ENCODE data around the gene NOD1.

Gene NOD1

DNA sequence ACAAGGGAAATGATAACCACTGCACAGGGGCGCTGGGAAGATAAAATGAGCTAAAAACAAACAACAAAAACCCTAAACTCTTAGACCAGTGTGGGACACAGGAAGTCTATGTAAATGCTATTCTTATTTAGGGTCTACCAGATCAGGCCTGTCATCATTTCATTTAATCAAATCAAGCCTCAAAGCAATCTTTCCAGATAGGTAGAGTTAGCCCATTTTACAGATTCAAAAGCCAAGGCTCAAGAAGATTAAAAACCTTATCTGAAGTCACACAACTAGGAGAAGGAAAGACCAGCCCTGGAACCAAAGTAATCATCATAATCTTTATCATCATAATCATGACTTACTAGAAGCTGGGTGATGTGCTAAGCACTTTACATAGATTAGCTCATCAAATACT lies 4.7 kb downstream of the NOD1 start:
- TF ChIP-seq TAF1 (IDR thresholded peaks at IDR 0.05; ENCODE audit: borderline replicate concordance, insufficient read depth, low read length), result no peak
- no peak for TF ChIP-seq POLR2AphosphoS5 (IDR thresholded peaks at IDR 0.05; ENCODE audit: low read depth, low read length)
- TF ChIP-seq FOXP2 (optimal IDR thresholded peaks at IDR 0.05; ENCODE audit: borderline replicate concordance, extremely low read depth, extremely low read length, insufficient read depth), result no peak
- TF ChIP-seq SIN3A (IDR thresholded peaks at IDR 0.05; ENCODE audit: borderline replicate concordance, insufficient read depth, low read length), result no peak

DNA sequence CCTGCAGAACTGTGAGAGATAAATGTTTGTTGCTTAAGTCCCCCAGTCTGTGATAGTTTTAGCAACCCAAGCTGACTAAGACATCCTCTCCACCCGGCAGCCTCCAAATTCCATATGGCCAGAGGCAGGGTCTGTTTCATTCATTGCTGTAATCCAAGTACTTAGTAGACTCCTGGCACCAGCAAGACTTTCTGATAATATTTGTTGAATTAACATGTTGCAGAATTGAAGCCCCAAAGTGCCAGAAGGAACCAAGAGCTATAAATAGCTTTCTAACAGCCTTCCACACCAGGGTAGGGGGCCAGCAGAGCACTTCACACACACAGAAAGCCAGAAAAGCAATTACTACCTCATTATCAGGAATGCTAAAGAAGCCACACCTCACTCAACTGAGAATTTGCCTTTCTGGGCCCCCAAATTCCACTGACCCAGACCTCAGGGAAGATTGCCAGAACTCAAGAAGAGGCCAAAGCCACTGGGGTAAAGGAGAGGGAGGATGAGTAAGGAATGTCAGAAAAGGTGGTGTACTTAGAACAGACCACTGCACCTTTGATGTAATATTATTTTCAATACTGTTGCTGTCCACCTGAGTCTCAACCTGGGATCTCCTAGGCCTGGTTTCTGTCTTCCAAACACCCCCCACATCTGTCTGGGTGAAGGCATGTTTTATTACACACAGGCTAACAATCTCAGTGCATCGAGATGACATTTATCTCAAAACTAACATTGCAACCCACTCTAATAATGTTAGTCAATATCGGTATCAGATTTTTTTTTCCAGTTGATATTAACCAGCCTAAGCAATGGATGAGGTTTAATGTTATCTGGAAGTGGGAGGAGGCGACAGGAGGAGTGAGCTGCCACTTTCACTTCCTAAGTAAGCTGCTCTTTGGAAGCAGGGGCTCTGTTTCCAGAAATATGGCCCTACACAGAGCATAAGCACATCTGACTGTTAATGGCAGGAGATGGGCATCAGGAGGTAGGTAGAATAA lies 5.5 kb downstream of the NOD1 start:
- no peak for TF ChIP-seq TAF1 (IDR thresholded peaks at IDR 0.05; ENCODE audit: borderline replicate concordance, insufficient read depth, low read length)
- no peak for TF ChIP-seq SIN3A (IDR thresholded peaks at IDR 0.05; ENCODE audit: borderline replicate concordance, insufficient read depth, low read length)
- no peak for TF ChIP-seq POLR2AphosphoS5 (IDR thresholded peaks at IDR 0.05; ENCODE audit: low read depth, low read length)
- no peak for TF ChIP-seq FOXP2 (optimal IDR thresholded peaks at IDR 0.05; ENCODE audit: borderline replicate concordance, extremely low read depth, extremely low read length, insufficient read depth)
- TF ChIP-seq, protein P1, sequence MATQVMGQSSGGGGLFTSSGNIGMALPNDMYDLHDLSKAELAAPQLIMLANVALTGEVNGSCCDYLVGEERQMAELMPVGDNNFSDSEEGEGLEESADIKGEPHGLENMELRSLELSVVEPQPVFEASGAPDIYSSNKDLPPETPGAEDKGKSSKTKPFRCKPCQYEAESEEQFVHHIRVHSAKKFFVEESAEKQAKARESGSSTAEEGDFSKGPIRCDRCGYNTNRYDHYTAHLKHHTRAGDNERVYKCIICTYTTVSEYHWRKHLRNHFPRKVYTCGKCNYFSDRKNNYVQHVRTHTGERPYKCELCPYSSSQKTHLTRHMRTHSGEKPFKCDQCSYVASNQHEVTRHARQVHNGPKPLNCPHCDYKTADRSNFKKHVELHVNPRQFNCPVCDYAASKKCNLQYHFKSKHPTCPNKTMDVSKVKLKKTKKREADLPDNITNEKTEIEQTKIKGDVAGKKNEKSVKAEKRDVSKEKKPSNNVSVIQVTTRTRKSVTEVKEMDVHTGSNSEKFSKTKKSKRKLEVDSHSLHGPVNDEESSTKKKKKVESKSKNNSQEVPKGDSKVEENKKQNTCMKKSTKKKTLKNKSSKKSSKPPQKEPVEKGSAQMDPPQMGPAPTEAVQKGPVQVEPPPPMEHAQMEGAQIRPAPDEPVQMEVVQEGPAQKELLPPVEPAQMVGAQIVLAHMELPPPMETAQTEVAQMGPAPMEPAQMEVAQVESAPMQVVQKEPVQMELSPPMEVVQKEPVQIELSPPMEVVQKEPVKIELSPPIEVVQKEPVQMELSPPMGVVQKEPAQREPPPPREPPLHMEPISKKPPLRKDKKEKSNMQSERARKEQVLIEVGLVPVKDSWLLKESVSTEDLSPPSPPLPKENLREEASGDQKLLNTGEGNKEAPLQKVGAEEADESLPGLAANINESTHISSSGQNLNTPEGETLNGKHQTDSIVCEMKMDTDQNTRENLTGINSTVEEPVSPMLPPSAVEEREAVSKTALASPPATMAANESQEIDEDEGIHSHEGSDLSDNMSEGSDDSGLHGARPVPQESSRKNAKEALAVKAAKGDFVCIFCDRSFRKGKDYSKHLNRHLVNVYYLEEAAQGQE (IDR thresholded peaks at IDR 0.05; ENCODE audit: insufficient read depth in 1 of 2, low read depth in 2 of 2, low read length in 2 of 2), result no peak

DNA sequence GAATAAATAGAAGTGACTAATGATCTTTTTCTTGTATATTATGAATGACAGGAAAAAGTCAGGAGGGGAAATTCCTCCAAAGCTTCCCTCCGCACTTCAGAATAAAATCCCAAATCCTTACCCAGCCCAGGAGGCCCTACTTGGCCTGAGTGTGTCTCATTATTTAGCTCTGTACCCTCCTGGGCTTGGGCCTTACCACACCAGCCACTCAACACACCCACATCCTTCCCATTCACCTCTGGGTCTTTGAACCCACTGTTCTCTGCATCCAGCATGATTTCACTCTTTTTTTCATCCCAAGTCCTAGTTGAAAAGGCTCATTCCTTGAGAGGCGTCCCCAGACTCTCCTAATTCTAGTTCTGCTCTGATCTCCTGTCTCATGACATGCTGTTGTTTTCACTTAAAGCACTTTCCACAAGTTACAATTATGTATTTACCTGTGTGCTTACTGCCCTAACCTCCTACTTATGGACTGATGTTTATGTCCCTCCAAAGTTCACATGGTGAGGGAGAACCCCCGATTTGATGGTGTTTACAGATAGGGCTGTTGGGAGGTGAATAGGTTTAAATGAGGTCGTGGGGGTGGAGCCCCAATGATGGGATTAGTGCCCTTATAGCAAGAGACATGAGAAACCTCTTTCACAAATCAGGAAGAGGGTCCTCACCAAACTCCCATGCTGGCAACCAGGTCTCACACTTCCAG lies 6.4 kb downstream of the NOD1 start:
- no peak for TF ChIP-seq FOXP2 (optimal IDR thresholded peaks at IDR 0.05; ENCODE audit: borderline replicate concordance, extremely low read depth, extremely low read length, insufficient read depth)
- TF ChIP-seq TAF1 (IDR thresholded peaks at IDR 0.05; ENCODE audit: borderline replicate concordance, insufficient read depth, low read length), result no peak
- no peak for TF ChIP-seq SIN3A (IDR thresholded peaks at IDR 0.05; ENCODE audit: borderline replicate concordance, insufficient read depth, low read length)
- no peak for TF ChIP-seq POLR2AphosphoS5 (IDR thresholded peaks at IDR 0.05; ENCODE audit: low read depth, low read length)
- TF ChIP-seq, protein P1 (IDR thresholded peaks at IDR 0.05; ENCODE audit: insufficient read depth in 1 of 2, low read depth in 2 of 2, low read length in 2 of 2), result no peak

DNA sequence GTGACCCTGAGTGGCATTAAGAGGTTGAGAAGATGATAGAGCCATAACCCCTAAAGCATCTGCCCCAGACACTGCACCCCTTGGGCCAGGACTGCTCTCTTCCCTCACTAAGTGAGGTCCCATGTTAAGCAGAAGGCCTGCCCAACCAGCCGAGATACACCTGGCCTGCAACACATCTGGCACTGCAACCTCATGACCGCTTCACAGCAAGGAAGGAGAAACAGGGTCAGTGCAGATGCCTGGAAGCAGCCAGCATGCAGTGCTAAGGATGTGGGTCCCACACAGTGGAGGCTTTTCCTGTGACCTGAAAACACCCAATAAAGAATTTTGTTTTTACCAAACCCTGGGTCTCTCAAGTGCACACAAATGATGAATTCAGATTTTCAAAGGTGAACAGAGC lies 7.4 kb downstream of the NOD1 start:
- TF ChIP-seq TAF1 (IDR thresholded peaks at IDR 0.05; ENCODE audit: borderline replicate concordance, insufficient read depth, low read length) (no peak), FOXP2 (optimal IDR thresholded peaks at IDR 0.05; ENCODE audit: borderline replicate concordance, extremely low read depth, extremely low read length, insufficient read depth) (no peak), SIN3A (IDR thresholded peaks at IDR 0.05; ENCODE audit: borderline replicate concordance, insufficient read depth, low read length) (no peak), POLR2AphosphoS5 (IDR thresholded peaks at IDR 0.05; ENCODE audit: low read depth, low read length) (no peak; the same call in 1 of the 2 replicates)
- TF ChIP-seq, protein P1 (IDR thresholded peaks at IDR 0.05; ENCODE audit: insufficient read depth in 1 of 2, low read depth in 2 of 2, low read length in 2 of 2), result no peak

DNA sequence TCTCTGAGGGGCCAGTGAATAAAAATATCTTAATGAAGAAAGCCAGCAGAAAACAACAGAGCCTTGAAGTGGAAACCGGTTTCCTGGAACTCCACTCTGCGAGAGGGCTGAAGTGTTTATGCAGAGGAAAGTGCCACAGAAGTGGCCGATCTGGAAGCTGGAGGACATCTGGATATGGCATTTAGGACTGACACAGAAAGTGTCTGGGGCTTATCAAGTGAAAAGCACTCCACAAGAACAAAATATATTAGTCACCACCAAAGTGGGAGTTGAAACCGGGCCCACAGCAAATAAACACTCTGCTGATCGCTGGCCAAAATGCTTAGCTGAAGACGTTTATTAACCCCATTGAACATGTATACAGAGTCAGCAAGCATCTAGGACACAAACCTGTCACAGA lies 7.8 kb downstream of the NOD1 start:
- TF ChIP-seq TAF1 (IDR thresholded peaks at IDR 0.05; ENCODE audit: borderline replicate concordance, insufficient read depth, low read length) (no peak), SIN3A (IDR thresholded peaks at IDR 0.05; ENCODE audit: borderline replicate concordance, insufficient read depth, low read length) (no peak), POLR2AphosphoS5 (IDR thresholded peaks at IDR 0.05; ENCODE audit: low read depth, low read length) (no peak), FOXP2 (optimal IDR thresholded peaks at IDR 0.05; ENCODE audit: borderline replicate concordance, extremely low read depth, extremely low read length, insufficient read depth) (no peak)
- TF ChIP-seq, protein P1 (IDR thresholded peaks at IDR 0.05; ENCODE audit: insufficient read depth in 1 of 2, low read depth in 2 of 2, low read length in 2 of 2), result no peak

All from PFSK-1 (cell line).